ENCODE data around the gene FOXN3. TPM values are rescaled to one million over a fixed set of nuclear protein-coding genes. Genes with fewer than 3 reads are reported as not detected.

Gene FOXN3
- total RNA-seq, 1 donor from 2014 or later, result 106 TPM

GRCh38 chr14:89244720-89245119, 172.3 kb downstream of the FOXN3 start:
- Mint-ChIP-seq H3K4me1 (peaks cover 56% of the 10 kb centered on the region), H3K27me3 (no peaks in the 10 kb centered on the region), H3K27ac (no peak overlapping the region), H3K9me3 (no peaks in the 10 kb centered on the region), H3K4me3 (no peak overlapping the region), H3K36me3 (ENCODE audit: low read depth) (peaks cover 13% of the 10 kb centered on the region)
- no peak for ATAC-seq (ENCODE audit: low read depth)
- DNase-seq, result no peak
- CTCF ChIA-PET, result no interaction called here
- POLR2A ChIA-PET, result interaction anchor here (0.7 kb wide), 1 partner anchor 14 kb away, joined by 3 read pairs; no protein-coding TSS in a partner anchor
- intact Hi-C loops (cut with micrococcal nuclease), result loop anchor here (2.0 kb wide), 1 partner anchor 20 kb away; no protein-coding TSS in a partner anchor
- TF ChIP-seq, protein P1, sequence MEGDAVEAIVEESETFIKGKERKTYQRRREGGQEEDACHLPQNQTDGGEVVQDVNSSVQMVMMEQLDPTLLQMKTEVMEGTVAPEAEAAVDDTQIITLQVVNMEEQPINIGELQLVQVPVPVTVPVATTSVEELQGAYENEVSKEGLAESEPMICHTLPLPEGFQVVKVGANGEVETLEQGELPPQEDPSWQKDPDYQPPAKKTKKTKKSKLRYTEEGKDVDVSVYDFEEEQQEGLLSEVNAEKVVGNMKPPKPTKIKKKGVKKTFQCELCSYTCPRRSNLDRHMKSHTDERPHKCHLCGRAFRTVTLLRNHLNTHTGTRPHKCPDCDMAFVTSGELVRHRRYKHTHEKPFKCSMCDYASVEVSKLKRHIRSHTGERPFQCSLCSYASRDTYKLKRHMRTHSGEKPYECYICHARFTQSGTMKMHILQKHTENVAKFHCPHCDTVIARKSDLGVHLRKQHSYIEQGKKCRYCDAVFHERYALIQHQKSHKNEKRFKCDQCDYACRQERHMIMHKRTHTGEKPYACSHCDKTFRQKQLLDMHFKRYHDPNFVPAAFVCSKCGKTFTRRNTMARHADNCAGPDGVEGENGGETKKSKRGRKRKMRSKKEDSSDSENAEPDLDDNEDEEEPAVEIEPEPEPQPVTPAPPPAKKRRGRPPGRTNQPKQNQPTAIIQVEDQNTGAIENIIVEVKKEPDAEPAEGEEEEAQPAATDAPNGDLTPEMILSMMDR (IDR thresholded peaks at IDR 0.05), result no peak

DNA sequence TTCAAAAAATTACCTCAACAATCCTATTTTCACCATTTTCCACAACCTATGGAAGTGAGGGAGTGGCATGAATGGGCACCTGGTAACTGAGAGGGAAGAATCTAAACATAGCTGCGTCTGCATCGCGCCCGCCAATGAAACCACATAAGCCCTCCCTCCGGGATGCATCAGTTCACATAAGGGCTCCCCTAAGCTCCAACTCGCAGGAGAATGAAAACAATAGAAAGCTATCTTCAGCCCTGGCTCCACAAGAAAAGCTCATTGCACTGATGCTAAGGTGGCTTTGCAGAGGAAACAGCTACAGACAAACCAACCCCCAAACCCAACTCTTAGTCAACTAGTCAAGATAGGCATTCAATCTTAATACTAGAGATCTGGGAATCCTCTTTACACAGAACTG, 173.3 kb downstream of the FOXN3 start:
- CTCF ChIA-PET, result interaction anchor here (1.9 kb wide), 1 partner anchor 66 kb away, joined by 6 read pairs; no protein-coding TSS in a partner anchor
- Mint-ChIP-seq H3K4me1 (peaks cover 54% of the 10 kb centered on the region), H3K4me3 (no peak overlapping the region), H3K27ac (no peak overlapping the region), H3K27me3 (no peaks in the 10 kb centered on the region), H3K9me3 (no peaks in the 10 kb centered on the region), H3K36me3 (ENCODE audit: low read depth) (peaks cover 13% of the 10 kb centered on the region)
- POLR2A ChIA-PET, result interaction anchor here (0.5 kb wide), 1 partner anchor 200 kb away, joined by 3 read pairs; no protein-coding TSS in a partner anchor
- DNase-seq (no peak), ATAC-seq (ENCODE audit: low read depth) (no peak)
- TF ChIP-seq, protein P1 (IDR thresholded peaks at IDR 0.05), result no peak
- intact Hi-C loops (cut with micrococcal nuclease), result loop anchor here (2.0 kb wide), 1 partner anchor 21 kb away; no protein-coding TSS in a partner anchor

DNA sequence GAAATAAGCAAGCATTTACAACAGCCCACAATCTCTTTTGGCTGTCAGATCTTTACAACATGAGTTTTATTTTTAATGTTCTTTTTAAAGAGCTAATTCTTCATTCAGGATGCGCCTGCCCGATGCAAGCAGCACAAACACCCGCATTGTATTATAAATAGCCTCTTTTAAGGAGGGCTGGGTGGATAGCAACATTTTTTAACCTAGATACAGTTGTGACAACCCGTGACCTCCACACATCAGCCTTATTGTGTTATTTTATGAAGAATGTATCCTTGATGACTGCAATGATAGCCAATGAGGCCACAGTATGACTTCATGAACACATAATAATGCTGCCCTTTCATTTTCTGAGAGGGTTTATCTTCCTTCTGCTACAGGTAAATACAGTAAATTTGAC, 173.7 kb downstream of the FOXN3 start:
- no peaks in the 10 kb centered on the region for H3K9me3 Mint-ChIP-seq
- H3K27ac Mint-ChIP-seq, result no peak overlapping the region
- intact Hi-C loops (cut with micrococcal nuclease), result no loop called here
- TF ChIP-seq, protein P1 (IDR thresholded peaks at IDR 0.05), result no peak
- no peak overlapping the region for H3K4me3 Mint-ChIP-seq
- ChIA-PET CTCF (interaction anchor here (1.4 to 1.9 kb wide), 4 partner anchors 9 to 523 kb away, joined by 3 to 10 read pairs (median 6); no protein-coding TSS in a partner anchor), POLR2A (interaction anchor here (1.1 kb wide), 1 partner anchor 59 kb away, joined by 3 read pairs; no protein-coding TSS in a partner anchor)
- no peak for DNase-seq
- H3K36me3 Mint-ChIP-seq (ENCODE audit: low read depth), result peaks cover 13% of the 10 kb centered on the region
- H3K4me1 Mint-ChIP-seq, result peaks cover 51% of the 10 kb centered on the region
- no peak for ATAC-seq (ENCODE audit: low read depth)
- H3K27me3 Mint-ChIP-seq, result no peaks in the 10 kb centered on the region

GRCh38 chr14:89242652-89243279, 174.3 kb downstream of the FOXN3 start:
- intact Hi-C loops (cut with micrococcal nuclease), result loop anchor here (1.0 kb wide), 2 partner anchors 176 to 525 kb away; no protein-coding TSS in a partner anchor
- peak; percentile 28 for ATAC-seq (ENCODE audit: low read depth)
- ChIA-PET POLR2A (interaction anchor here (1.1 kb wide), 1 partner anchor 60 kb away, joined by 3 read pairs; no protein-coding TSS in a partner anchor), CTCF (interaction anchor here (0.6 to 1.9 kb wide), 5 partner anchors 10 to 524 kb away, joined by 3 to 10 read pairs (median 5); no protein-coding TSS in a partner anchor)
- TF ChIP-seq, protein P1 (IDR thresholded peaks at IDR 0.05), result no peak
- peaks cover 53% of the 10 kb centered on the region for H3K4me1 Mint-ChIP-seq
- H3K27me3 Mint-ChIP-seq, result no peaks in the 10 kb centered on the region
- peaks cover 15% of the 10 kb centered on the region for H3K36me3 Mint-ChIP-seq (ENCODE audit: low read depth)
- peak overlapping the region; percentile 4 for H3K4me3 Mint-ChIP-seq
- no peak for DNase-seq
- H3K27ac Mint-ChIP-seq, result peak overlapping the region; percentile 3
- no peaks in the 10 kb centered on the region for H3K9me3 Mint-ChIP-seq

Data from activated B cell treated with CpG ODN at 0.5 μM for 24 hours (primary cell).